H9 (cell line): ENCODE data around the gene TAP2. TPM values are rescaled to one million over a fixed set of nuclear protein-coding genes. Genes with fewer than 3 reads are reported as not detected.

Source experiments
- DNase-seq: peaks from one replicate; pipeline ENCODE4 v3.0.0-alpha.2; 2017
- H2AFZ ChIP-seq: one replicate; pipeline ENCODE4 v1.6.1; 2013; ENCODE audit warnings: mild to moderate bottlenecking, low read length, control low read depth, moderate library complexity
- H2AK5ac ChIP-seq: 2 replicates; pipeline ENCODE4 v1.6.1; 2013; ENCODE audit warnings: low read length, control low read depth, mixed read lengths; ENCODE audit not compliant: insufficient read length
- H2BK120ac ChIP-seq: one replicate; pipeline ENCODE4 v1.6.1; 2013; ENCODE audit warnings: low read depth, mild to moderate bottlenecking, low read length, control low read depth, inconsistent platforms; ENCODE audit not compliant: poor library complexity, severe bottlenecking
- H2BK12ac ChIP-seq: 2 replicates; pipeline ENCODE4 v1.6.1; 2013; ENCODE audit warnings: low read length, control low read depth, mixed read lengths, low read depth; ENCODE audit not compliant: insufficient read length
- H2BK15ac ChIP-seq: 2 replicates; pipeline ENCODE4 v1.6.1; 2013; ENCODE audit warnings: low read depth, low read length, control low read depth
- H2BK20ac ChIP-seq: one replicate; pipeline ENCODE4 v1.6.1; 2013; ENCODE audit warnings: low read depth, mild to moderate bottlenecking, low read length, control low read depth, inconsistent platforms; ENCODE audit not compliant: poor library complexity, severe bottlenecking
- H2BK5ac ChIP-seq: 2 replicates; pipeline ENCODE4 v1.6.1; 2013; ENCODE audit warnings: low read length, control low read depth, mixed read lengths; ENCODE audit not compliant: insufficient read length
- H3K14ac ChIP-seq: 2 replicates; pipeline ENCODE4 v1.6.1; 2013; ENCODE audit warnings: low read length, control low read depth; ENCODE audit not compliant: insufficient read depth
- H3K18ac ChIP-seq: 2 replicates; pipeline ENCODE4 v1.6.1; 2013; ENCODE audit warnings: low read depth, mild to moderate bottlenecking, mixed read lengths, low read length, control low read depth; ENCODE audit not compliant: insufficient read length
- H3K23ac ChIP-seq: 2 replicates; pipeline ENCODE4 v1.6.1; 2013; ENCODE audit warnings: low read length, control low read depth, mixed read lengths, low read depth; ENCODE audit not compliant: insufficient read length
- H3K23me2 ChIP-seq: 2 replicates; pipeline ENCODE4 v1.6.1; 2013; ENCODE audit warnings: low read depth, mild to moderate bottlenecking, mixed read lengths, low read length, control low read depth; ENCODE audit not compliant: insufficient read length, poor library complexity, severe bottlenecking
- H3K27ac ChIP-seq: 2 replicates; pipeline ENCODE4 v1.5.1; 2013; ENCODE audit warnings: low read length, control low read depth, mixed read lengths, low read depth; ENCODE audit not compliant: insufficient read length
- H3K27me3 ChIP-seq: 2 replicates; pipeline ENCODE4 v1.6.1; 2013; ENCODE audit warnings: low read length, control low read depth, inconsistent platforms; ENCODE audit not compliant: insufficient read depth
- H3K4ac ChIP-seq: 2 replicates; pipeline ENCODE4 v1.6.1; 2013; ENCODE audit warnings: low read depth, mild to moderate bottlenecking, control low read depth, inconsistent platforms, low read length, moderate library complexity
- H3K4me1 ChIP-seq: 2 replicates; pipeline ENCODE4 v1.6.1; 2013; ENCODE audit warnings: low read length, control low read depth, inconsistent platforms; ENCODE audit not compliant: insufficient read depth
- H3K4me2 ChIP-seq: 2 replicates; pipeline ENCODE4 v1.6.1; 2013; ENCODE audit warnings: low read length, control low read depth, mixed read lengths; ENCODE audit not compliant: insufficient read length, insufficient read depth
- H3K56ac ChIP-seq: 2 replicates; pipeline ENCODE4 v1.6.1; 2013; ENCODE audit warnings: low read depth, mild to moderate bottlenecking, mixed read lengths, low read length, control low read depth; ENCODE audit not compliant: insufficient read length
- H3K79me1 ChIP-seq: 2 replicates; pipeline ENCODE4 v1.6.1; 2013; ENCODE audit warnings: low read depth, mild to moderate bottlenecking, moderate library complexity, low read length, control low read depth, inconsistent platforms; ENCODE audit not compliant: insufficient read depth, poor library complexity, severe bottlenecking
- H3K79me2 ChIP-seq: 2 replicates; pipeline ENCODE4 v1.6.1; 2013; ENCODE audit warnings: low read length, control low read depth, inconsistent platforms; ENCODE audit not compliant: insufficient read depth
- H3K9ac ChIP-seq: 2 replicates; pipeline ENCODE4 v1.6.1; 2013; ENCODE audit warnings: low read length, control low read depth, mixed read lengths; ENCODE audit not compliant: insufficient read length; ENCODE audit errors: extremely low read depth
- H3K9me3 ChIP-seq: one replicate; pipeline ENCODE4 v1.6.1; 2013; ENCODE audit warnings: low read depth, low read length, inconsistent platforms; ENCODE audit not compliant: control insufficient read depth
- H3T11ph ChIP-seq: one replicate; pipeline ENCODE4 v1.6.1; 2013; ENCODE audit warnings: mild to moderate bottlenecking, low read length, control low read depth, inconsistent platforms
- H4K20me1 ChIP-seq: one replicate; pipeline ENCODE4 v1.6.1; 2013; ENCODE audit not compliant: control insufficient read depth, insufficient read length, insufficient read depth
- H4K5ac ChIP-seq: 2 replicates; pipeline ENCODE4 v1.6.1; 2013; ENCODE audit warnings: low read depth, mild to moderate bottlenecking, mixed read lengths, low read length, control low read depth; ENCODE audit not compliant: insufficient read length
- H4K8ac ChIP-seq: replicated peaks from 2 replicates; pipeline ENCODE4 v1.6.1; 2013; ENCODE audit warnings: low read length, control low read depth, mixed read lengths, low read depth; ENCODE audit not compliant: insufficient read length
- H4K91ac ChIP-seq: 2 replicates; pipeline ENCODE4 v1.6.1; 2013; ENCODE audit warnings: low read depth, mild to moderate bottlenecking, moderate library complexity, mixed read lengths, low read length, control low read depth; ENCODE audit not compliant: insufficient read length
- H3K27ac Mint-ChIP-seq, 3 experiments: 2 replicates in 2 of 3; 3 replicates in 1 of 3; pipeline ENCODE4 v1.8.0; 2020 to 2021; ENCODE audit warnings: mixed read lengths in 3 of 3, mild to moderate bottlenecking in 1 of 3, moderate library complexity in 1 of 3
- H3K27me3 Mint-ChIP-seq: 2 replicates; pipeline ENCODE4 v1.8.0; 2021; ENCODE audit warnings: low read depth, mild to moderate bottlenecking, moderate library complexity, mixed read lengths
- H3K36me3 Mint-ChIP-seq, 3 experiments: 2 replicates in 2 of 3; 3 replicates in 1 of 3; pipeline ENCODE4 v1.8.0; 2020 to 2021; ENCODE audit warnings: low read depth in 3 of 3, mixed read lengths in 3 of 3; ENCODE audit not compliant: insufficient read depth in 1 of 3
- H3K4me1 Mint-ChIP-seq, 2 experiments: 2 replicates each; pipeline ENCODE4 v1.8.0; 2020; ENCODE audit warnings: mixed read lengths in 2 of 2
- H3K4me3 Mint-ChIP-seq, 2 experiments: 2 replicates in 1 of 2; 3 replicates in 1 of 2; pipeline ENCODE4 v1.8.0; 2020 to 2021; ENCODE audit warnings: mild to moderate bottlenecking in 2 of 2, mixed read lengths in 2 of 2, moderate library complexity in 1 of 2
- H3K9me3 Mint-ChIP-seq, 2 experiments: 2 replicates in 1 of 2; 3 replicates in 1 of 2; pipeline ENCODE4 v1.8.0; 2020; ENCODE audit warnings: mild to moderate bottlenecking in 2 of 2, mixed read lengths in 2 of 2, moderate library complexity in 1 of 2
- CTCF ChIP-seq: fragments of 200-600 bp; sonication (generic); conservative IDR thresholded peaks from 3 replicates; pipeline ENCODE4 v1.8.0; 2021; ENCODE audit warnings: antibody characterized with exemption, mild to moderate bottlenecking
- WGBS: extraction: QIAGEN DNeasy Blood & Tissue Kit; methylation state at CpG from one replicate; pipeline ENCODE4 v1.1.7; 2013; ENCODE audit warnings: missing lambda C conversion rate, low lambda C conversion rate, mixed read lengths; ENCODE audit not compliant: insufficient read length; ENCODE audit errors: extremely low coverage; 5-methylcytosine and 5-hydroxymethylcytosine counted together
- total RNA-seq: library from RNA; stranded (reverse); gene quantifications from 2 replicates; pipeline ENCODE4 v1.2.1, GENCODE V29; 2021

The TAP2 gene
- total RNA-seq, 1 experiment from 2014 or later: 16.3 TPM

- Histone ChIP-seq H3K9ac (no peak overlapping the region), H2BK12ac (no peak overlapping the region), H3K56ac (no peak overlapping the region), H3K9me3 (no peaks in the 10 kb centered on the region), H3T11ph (no peak overlapping the region), H4K20me1 (no peaks in the 10 kb centered on the region), H3K4me2 (no peak overlapping the region), H3K27ac (no peak overlapping the region), H3K18ac (no peak overlapping the region), H2BK5ac (no peak overlapping the region), H2BK20ac (no peak overlapping the region), H3K4ac (no peak overlapping the region), H3K27me3 (no peaks in the 10 kb centered on the region), H3K79me2 (no peaks in the 10 kb centered on the region), H2BK120ac (no peak overlapping the region), H3K14ac (no peak overlapping the region), H3K79me1 (no peaks in the 10 kb centered on the region), H3K4me1 (peaks cover 4% of the 10 kb centered on the region; the same call in 1 of the 2 replicates), H4K8ac (no peak overlapping the region), H3K23ac (no peak overlapping the region), H2AFZ (no peak overlapping the region), H4K5ac (no peak overlapping the region), H2AK5ac (no peak overlapping the region), H4K91ac (no peak overlapping the region), H3K23me2 (peaks cover 6% of the 10 kb centered on the region), H2BK15ac (no peak overlapping the region)
- no peak overlapping the region; a peak in 1 of 7 replicates for H3K27ac Mint-ChIP-seq
- TF ChIP-seq CTCF: no peak
- peaks cover 2 to 6% (median 5%) of the 10 kb centered on the region in 3 experiments; a peak in 6 of 7 replicates for H3K36me3 Mint-ChIP-seq
- no peaks in the 10 kb centered on the region for H3K9me3 Mint-ChIP-seq
- peaks cover 4% of the 10 kb centered on the region for H3K27me3 Mint-ChIP-seq
- WGBS: no CpG with 5 or more reads among the region's 16 CpGs
- H3K4me1 Mint-ChIP-seq: peaks cover 5 to 18% of the 10 kb centered on the region in 2 experiments
- H3K4me3 Mint-ChIP-seq: no peak overlapping the region
- DNase-seq: no peak
Observed at GRCh38 chr6:32835167-32835893, 3.2 kb downstream of the TAP2 start.
